HepG2 (cell line): ENCODE measurements around the gene TPRX1. TPM values are rescaled to one million over a fixed set of nuclear protein-coding genes. Genes with fewer than 3 reads are reported as not detected.
"Not testable (repeated sequence)": the region's sequence is repeated elsewhere in the genome, so short reads cannot be mapped to it uniquely, and the experiment has no call there.

Experiments used
- ATAC-seq: fragments of 200-7000 bp; cut with Tn5 transposase; 3 replicates; pipeline ENCODE4 v1.9.1; 2020; ENCODE audit warnings: mild to moderate bottlenecking, moderate library complexity
- BruUV-seq: library from RNA; stranded (reverse); fragments of 400-500 nt; replicated peaks from 2 replicates; lab custom pipeline; 2021; lab: Mats Ljungman, UMichigan
- CTCF ChIA-PET: fragments of 300-600 bp; formaldehyde crosslinking; extraction: SDS; loops from one replicate; lab custom pipeline; 2021; ENCODE audit warnings: low total read pairs, inconsistent platforms, low intra/inter-chr PET ratio; lab: Yijun Ruan, JAX
- POLR2A ChIA-PET: fragments of 350-600 bp; sonication (Branson Sonifier 250); formaldehyde crosslinking; loops from one replicate; lab custom pipeline; 2020; ENCODE audit warnings: antibody characterized with exemption, inconsistent platforms; lab: Yijun Ruan, JAX
- DNase-seq: peaks from one replicate; pipeline ENCODE4 v3.0.0-alpha.2; 2015; ENCODE audit warnings: low spot score
- FAIRE-seq: peaks from 3 replicates; lab custom pipeline; 2011; peaks lifted over from hg19 to GRCh38; lab: Jason Lieb, UNC
- H2AFZ ChIP-seq: one replicate; pipeline ENCODE4 v1.6.1; 2011; ENCODE audit warnings: low read length, inconsistent platforms
- H3K27ac ChIP-seq: fragments of 300-600 bp; 3 replicates; pipeline ENCODE4 v1.8.0; 2011; ENCODE audit warnings: mixed run types, mild to moderate bottlenecking, mixed read lengths, low read length, inconsistent platforms; ENCODE audit not compliant: insufficient read depth; ENCODE audit errors: extremely low read length
- H3K27me3 ChIP-seq, 2 experiments: fragments of 200-600 bp in 1 of 2; 2 replicates in 1 of 2; 3 replicates in 1 of 2; pipeline versions ENCODE4 v1.6.0 to v1.8.0; 2011; ENCODE audit warnings: low read length in 2 of 2, mild to moderate bottlenecking in 2 of 2, moderate library complexity in 2 of 2, inconsistent platforms in 1 of 2; ENCODE audit not compliant: insufficient read depth in 2 of 2, control insufficient read depth in 1 of 2
- H3K36me3 ChIP-seq, 2 experiments: fragments of 200-600 bp in 1 of 2; replicated peaks in 1 of 2; 2 replicates in 1 of 2; 3 replicates in 1 of 2; pipeline versions ENCODE4 v1.5.1 to v1.8.0; 2011; ENCODE audit warnings: low read length in 2 of 2, inconsistent platforms in 1 of 2; ENCODE audit not compliant: insufficient read depth in 2 of 2, control insufficient read depth in 1 of 2
- H3K4me1 ChIP-seq: 2 replicates; pipeline ENCODE4 v1.5.1; 2012; ENCODE audit warnings: low read length, inconsistent platforms; ENCODE audit not compliant: insufficient read depth
- H3K4me2 ChIP-seq: 2 replicates; pipeline ENCODE4 v1.6.0; 2011; ENCODE audit warnings: low read depth, low read length, inconsistent platforms
- H3K4me3 ChIP-seq, 3 experiments: fragments of 200-600 bp in 1 of 3; sonication (generic), shearing (Covaris generic) in 1 of 3; replicated peaks in 1 of 3; 2 replicates each; pipeline ENCODE4 v1.5.1; 2011 to 2016; ENCODE audit warnings: low read length in 3 of 3, inconsistent platforms in 2 of 3, low read depth in 2 of 3, mild to moderate bottlenecking in 2 of 3, control low read depth in 1 of 3, mixed read lengths in 1 of 3; ENCODE audit not compliant: insufficient read depth in 1 of 3
- H3K79me2 ChIP-seq: one replicate; pipeline ENCODE4 v1.6.1; 2011; ENCODE audit warnings: low read length, inconsistent platforms; ENCODE audit not compliant: insufficient read depth
- H3K9ac ChIP-seq: 2 replicates; pipeline ENCODE4 v1.6.0; 2011; ENCODE audit warnings: mild to moderate bottlenecking, low read depth, low read length, inconsistent platforms; ENCODE audit not compliant: insufficient read depth
- H3K9me3 ChIP-seq: 2 replicates; pipeline ENCODE4 v1.5.1; 2012; ENCODE audit warnings: mild to moderate bottlenecking, low read length
- H4K20me1 ChIP-seq: 2 replicates; pipeline ENCODE4 v1.6.0; 2011; ENCODE audit warnings: inconsistent platforms, mild to moderate bottlenecking, low read length, moderate library complexity; ENCODE audit not compliant: insufficient read depth
- ELF4 ChIP-seq: sonication (generic); formaldehyde crosslinking; IDR thresholded peaks from 2 replicates; pipeline ENCODE4 v1.5.0; 2020; ENCODE audit warnings: missing genetic modification reagents, mild to moderate bottlenecking, moderate library complexity, borderline replicate concordance
- PRPF4 ChIP-seq: fragments of 200-400 bp; formaldehyde crosslinking; IDR thresholded peaks from 2 replicates; pipeline ENCODE4 v1.6.1; 2016; ENCODE audit warnings: low read length, low read depth; ENCODE audit not compliant: poor library complexity, severe bottlenecking
- TP53 ChIP-seq: sonication (generic); formaldehyde crosslinking; conservative IDR thresholded peaks from 2 replicates; pipeline ENCODE4 v1.4.0; 2020; ENCODE audit warnings: missing genetic modification reagents
- ZNF382 ChIP-seq: sonication (generic); formaldehyde crosslinking; IDR thresholded peaks from 2 replicates; pipeline ENCODE4 v1.5.0; 2020; ENCODE audit warnings: missing genetic modification reagents, mild to moderate bottlenecking, borderline replicate concordance
- WGBS: methylation state at CpG from one replicate; pipeline ENCODE4 v1.1.6; 2017; ENCODE audit warnings: low lambda C conversion rate; 5-methylcytosine and 5-hydroxymethylcytosine counted together
- in situ Hi-C: cut with HindIII; loops from 2 replicates; pipeline ENCODE4 v1.10.0; 2017; ENCODE audit warnings: low pct_unique_long_range_greater_than_20kb; ENCODE audit not compliant: extremely low pct_ligation_motif_present
- intact Hi-C: fragments of 100-400 bp; cut with micrococcal nuclease; formaldehyde crosslinking; loops from one replicate; pipeline ENCODE4 v1.10.0; 2022; ENCODE audit not compliant: unreplicated experiment
- polyA plus RNA-seq, 8 experiments: library from polyadenylated mRNA; depleted of rRNA in 3 of 8; stranded (reverse) in 7 of 8; unstranded in 1 of 8; fragments of >200 nt; fragmentation: Illumina TruSeq in 4 of 8; extraction: Trizol in 4 of 8; gene quantifications; 2 replicates each; pipeline versions ENCODE4 v1.2.1 to v1.2.3, GENCODE V29; 2011 to 2016; ENCODE audit warnings: low read depth in 4 of 8, missing spikeins in 1 of 8, mixed read lengths in 1 of 8; ENCODE audit not compliant: insufficient read depth in 1 of 8
- total RNA-seq, 5 experiments: library from RNA; depleted of rRNA; stranded (reverse); fragments of >200 nt; fragmentation: Illumina TruSeq; extraction: Trizol; gene quantifications; 2 replicates each; pipeline ENCODE4 v1.2.3, GENCODE V29; 2016; ENCODE audit warnings: low read depth in 1 of 5
- TF ChIP-seq, protein P1 (sequence below): sonication (generic); formaldehyde crosslinking; IDR thresholded peaks from 2 replicates; pipeline ENCODE4 v1.4.0; 2020; ENCODE audit warnings: missing genetic modification reagents

Gene TPRX1
- total and polyA plus RNA-seq, 2 of the 13 experiments (the other 11 are each of a cell fraction or from before 2014, with no cell fraction given): not detected

DNA sequence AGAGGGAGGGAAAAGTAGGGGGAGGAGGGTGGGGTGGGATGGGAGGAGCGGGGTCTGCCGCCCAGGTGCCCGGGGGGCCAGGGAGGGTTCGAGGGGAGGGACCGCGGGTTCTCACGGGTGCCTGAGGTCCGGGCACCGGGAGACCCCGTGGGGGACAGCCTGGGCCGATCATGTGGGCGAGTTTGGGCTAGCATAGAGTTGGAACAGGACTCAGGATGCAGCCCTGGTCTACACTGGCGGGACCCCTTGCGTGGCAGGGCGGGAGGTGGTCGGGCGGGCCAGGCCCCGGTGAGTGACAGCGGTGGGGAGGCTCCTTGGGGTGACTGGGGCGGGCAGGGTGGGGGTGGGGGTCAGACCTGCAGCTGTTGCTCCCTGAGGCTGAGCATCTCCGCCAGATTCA is 1.2 kb downstream of the TPRX1 start:
- H3K79me2 ChIP-seq, intact Hi-C loops, H3K27me3 ChIP-seq, H3K36me3 ChIP-seq, H3K4me1 ChIP-seq, H3K4me3 ChIP-seq, CTCF ChIA-PET, H2AFZ ChIP-seq, H3K9me3 ChIP-seq, H3K27ac ChIP-seq, H4K20me1 ChIP-seq, H3K4me2 ChIP-seq, POLR2A ChIA-PET, BruUV-seq, FAIRE-seq, DNase-seq, in situ Hi-C loops, H3K9ac ChIP-seq: not testable (repeated sequence)
- 40% methylated on average over 4 of the region's 21 CpGs for WGBS
- peak; percentile 31; the same call in 1 of the 3 replicates for ATAC-seq

DNA sequence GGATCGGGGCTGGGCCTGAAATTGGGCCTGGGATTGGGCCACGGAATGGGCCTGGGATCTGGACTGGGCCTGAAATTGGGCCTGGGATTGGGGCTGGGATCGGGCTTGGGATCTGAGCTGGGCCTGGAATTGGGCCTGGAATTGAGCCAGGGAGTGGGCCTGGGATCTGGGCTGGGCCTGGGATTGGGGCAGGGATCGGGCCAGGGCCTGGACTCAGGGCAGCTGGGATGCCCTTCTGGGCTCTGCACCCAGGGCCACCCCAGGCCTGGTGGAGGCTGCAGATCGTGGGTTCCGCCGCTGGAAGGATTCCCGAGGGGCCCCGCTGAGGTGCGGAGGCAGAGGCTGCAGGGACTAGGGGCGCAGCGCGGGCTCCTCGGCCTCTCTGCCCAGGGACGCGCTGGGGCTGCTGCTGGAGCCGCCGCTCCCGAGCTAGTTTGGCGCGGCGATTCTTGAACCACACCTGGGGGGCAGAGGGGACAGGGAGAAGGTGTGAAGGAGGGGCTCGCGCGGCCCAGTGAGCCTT is 1.8 kb downstream of the TPRX1 start:
- Histone ChIP-seq H3K79me2 (no peaks in the 10 kb centered on the region), H3K36me3 (no peaks in the 10 kb centered on the region), H3K9ac (no peak overlapping the region), H3K4me1 (no peaks in the 10 kb centered on the region), H3K4me2 (no peak overlapping the region), H4K20me1 (no peaks in the 10 kb centered on the region), H2AFZ (no peak overlapping the region), H3K9me3 (no peaks in the 10 kb centered on the region), H3K27me3 (peaks cover 0 to 13% of the 10 kb centered on the region in 2 experiments; a peak in 2 of 5 replicates), H3K27ac (no peak overlapping the region), H3K4me3 (no peak overlapping the region)
- POLR2A ChIA-PET: interaction anchor here (0.6 kb wide), 1 partner anchor 12 kb away, joined by 3 read pairs; no protein-coding TSS in a partner anchor
- in situ Hi-C loops (no loop called here), intact Hi-C loops (no loop called here)
- FAIRE-seq (no peak), ATAC-seq (no peak), DNase-seq (no peak)
- TF ChIP-seq ZNF382 (CRISPR knock-in tag) (no peak), PRPF4 (no peak), ELF4 (CRISPR knock-in tag) (no peak), TP53 (CRISPR knock-in tag) (no peak)
- TF ChIP-seq, protein P1, sequence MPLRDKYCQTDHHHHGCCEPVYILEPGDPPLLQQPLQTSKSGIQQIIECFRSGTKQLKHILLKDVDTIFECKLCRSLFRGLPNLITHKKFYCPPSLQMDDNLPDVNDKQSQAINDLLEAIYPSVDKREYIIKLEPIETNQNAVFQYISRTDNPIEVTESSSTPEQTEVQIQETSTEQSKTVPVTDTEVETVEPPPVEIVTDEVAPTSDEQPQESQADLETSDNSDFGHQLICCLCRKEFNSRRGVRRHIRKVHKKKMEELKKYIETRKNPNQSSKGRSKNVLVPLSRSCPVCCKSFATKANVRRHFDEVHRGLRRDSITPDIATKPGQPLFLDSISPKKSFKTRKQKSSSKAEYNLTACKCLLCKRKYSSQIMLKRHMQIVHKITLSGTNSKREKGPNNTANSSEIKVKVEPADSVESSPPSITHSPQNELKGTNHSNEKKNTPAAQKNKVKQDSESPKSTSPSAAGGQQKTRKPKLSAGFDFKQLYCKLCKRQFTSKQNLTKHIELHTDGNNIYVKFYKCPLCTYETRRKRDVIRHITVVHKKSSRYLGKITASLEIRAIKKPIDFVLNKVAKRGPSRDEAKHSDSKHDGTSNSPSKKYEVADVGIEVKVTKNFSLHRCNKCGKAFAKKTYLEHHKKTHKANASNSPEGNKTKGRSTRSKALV (CRISPR knock-in tag): no peak
- CTCF ChIA-PET: no interaction called here
- WGBS: 88% methylated on average over 11 of the region's 25 CpGs
- no TSS peak for BruUV-seq
